ENCODE results near the gene C14orf180.
A peak's percentile ranks its signal among the peaks of the same experiment; 100 is the strongest.

The C14orf180 gene

DNA sequence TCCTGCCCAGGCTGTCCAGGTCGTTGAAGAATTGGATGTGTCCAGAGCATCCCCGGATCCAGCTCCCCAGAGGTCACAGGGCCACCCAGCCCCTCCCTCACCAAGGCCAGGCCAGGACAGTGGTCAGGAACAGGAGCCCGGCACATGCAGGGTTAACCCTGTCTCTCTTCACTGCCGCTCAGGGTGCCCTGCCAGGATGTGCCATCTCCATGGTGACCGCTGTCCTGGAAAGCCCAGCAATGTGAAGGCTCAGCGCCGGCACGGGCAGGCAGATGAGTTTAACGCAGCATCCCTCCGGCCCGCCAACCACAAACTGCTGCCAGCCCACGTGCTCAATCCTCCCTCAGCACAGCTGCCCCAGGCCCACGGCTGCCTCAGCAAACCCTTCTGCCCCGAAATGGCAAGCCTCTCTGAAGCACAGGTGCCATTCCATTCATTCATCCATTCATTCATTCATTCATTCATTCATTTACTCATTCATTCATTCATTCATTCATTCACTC lies 20.6 kb downstream of the C14orf180 start:
- TF ChIP-seq, protein P1, sequence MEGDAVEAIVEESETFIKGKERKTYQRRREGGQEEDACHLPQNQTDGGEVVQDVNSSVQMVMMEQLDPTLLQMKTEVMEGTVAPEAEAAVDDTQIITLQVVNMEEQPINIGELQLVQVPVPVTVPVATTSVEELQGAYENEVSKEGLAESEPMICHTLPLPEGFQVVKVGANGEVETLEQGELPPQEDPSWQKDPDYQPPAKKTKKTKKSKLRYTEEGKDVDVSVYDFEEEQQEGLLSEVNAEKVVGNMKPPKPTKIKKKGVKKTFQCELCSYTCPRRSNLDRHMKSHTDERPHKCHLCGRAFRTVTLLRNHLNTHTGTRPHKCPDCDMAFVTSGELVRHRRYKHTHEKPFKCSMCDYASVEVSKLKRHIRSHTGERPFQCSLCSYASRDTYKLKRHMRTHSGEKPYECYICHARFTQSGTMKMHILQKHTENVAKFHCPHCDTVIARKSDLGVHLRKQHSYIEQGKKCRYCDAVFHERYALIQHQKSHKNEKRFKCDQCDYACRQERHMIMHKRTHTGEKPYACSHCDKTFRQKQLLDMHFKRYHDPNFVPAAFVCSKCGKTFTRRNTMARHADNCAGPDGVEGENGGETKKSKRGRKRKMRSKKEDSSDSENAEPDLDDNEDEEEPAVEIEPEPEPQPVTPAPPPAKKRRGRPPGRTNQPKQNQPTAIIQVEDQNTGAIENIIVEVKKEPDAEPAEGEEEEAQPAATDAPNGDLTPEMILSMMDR (IDR thresholded peaks at IDR 0.05; ENCODE audit: low read depth, low read length) = no peak
- DNase-seq (ENCODE audit: low read depth in 2 of 2) = no peak
- H3K4me3 ChIP-seq (replicated peaks in 1 of 2; ENCODE audit: low read depth in 2 of 2, low read length in 2 of 2) = no peak overlapping the region

DNA sequence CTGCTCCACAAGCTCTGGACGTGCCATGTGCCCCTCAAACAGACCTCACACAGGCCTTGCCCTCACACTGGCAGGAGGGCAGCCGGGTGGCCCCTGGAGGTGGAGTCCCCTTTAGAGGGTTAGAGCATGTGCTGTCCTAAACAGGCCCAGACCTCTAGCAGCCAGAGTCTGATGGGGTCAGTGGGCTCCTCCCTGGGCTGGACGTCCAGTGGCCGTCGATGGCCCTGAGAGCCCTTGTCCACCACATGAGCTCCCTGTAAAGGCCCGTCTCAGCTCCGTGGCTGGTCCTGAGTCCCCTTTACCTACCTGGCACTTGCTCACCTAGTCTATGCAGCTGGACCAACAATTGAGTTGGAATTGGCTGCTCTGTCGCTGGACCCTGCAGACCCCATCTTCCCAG lies 21.2 kb downstream of the C14orf180 start:
- no peak for DNase-seq (ENCODE audit: low read depth in 2 of 2)
- TF ChIP-seq, protein P1 (IDR thresholded peaks at IDR 0.05; ENCODE audit: low read depth, low read length) = no peak
- no peak overlapping the region for H3K4me3 ChIP-seq (replicated peaks in 1 of 2; ENCODE audit: low read depth in 2 of 2, low read length in 2 of 2)

DNA sequence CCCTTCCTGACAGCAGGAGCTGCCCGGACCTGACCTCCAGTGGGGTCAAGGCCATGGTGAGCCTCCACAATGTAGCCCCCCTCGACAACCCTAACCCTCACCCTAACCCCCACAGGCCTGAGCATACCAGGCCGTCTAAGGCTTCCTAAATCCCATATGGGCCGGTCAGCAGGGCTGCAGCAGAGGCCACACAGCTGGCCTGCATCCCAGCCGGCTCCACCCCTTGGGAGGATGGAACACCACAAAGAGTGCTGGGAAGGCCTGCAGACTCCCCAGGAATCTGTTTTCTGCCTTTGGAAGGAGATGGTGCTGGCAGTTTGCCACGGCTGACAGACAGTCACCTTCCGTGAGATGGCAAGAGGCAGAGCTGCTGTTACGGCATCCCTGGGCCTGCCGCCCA lies 22.2 kb downstream of the C14orf180 start:
- TF ChIP-seq, protein P1 (IDR thresholded peaks at IDR 0.05; ENCODE audit: low read depth, low read length) = no peak
- peak in 1 of 2 donors; percentile 14 for DNase-seq (ENCODE audit: low read depth in 2 of 2)
- H3K4me3 ChIP-seq (replicated peaks in 1 of 2; ENCODE audit: low read depth in 2 of 2, low read length in 2 of 2) = no peak overlapping the region

DNA sequence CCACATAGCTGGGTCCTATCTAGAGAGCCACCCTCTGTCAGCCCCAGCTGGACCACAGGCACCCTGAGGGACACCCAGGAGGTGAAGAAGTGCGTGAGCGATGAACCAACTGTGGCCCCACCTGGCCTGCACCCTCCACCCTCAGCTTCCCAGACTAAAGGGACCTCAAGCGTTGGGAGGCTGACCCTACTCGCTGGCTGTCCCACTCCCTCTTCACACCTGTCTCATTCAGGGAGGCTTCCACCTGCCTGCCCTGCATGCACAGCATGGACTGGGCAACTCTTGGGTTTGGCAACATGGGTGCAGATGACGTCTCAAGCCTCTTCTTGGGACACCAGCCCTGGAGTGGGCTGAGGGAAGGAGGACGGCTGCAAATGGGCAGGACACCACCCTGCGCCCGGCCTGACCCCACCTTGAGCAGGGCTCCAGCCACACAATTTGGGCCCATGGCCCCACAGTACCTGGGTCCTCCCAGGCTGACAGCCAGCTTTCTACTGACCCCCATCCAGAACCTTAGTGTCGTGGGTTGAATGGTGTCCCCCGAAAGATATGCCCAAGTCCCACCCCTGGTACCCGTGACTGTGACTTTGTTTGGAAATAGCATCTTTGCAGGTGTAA lies 22.9 kb downstream of the C14orf180 start:
- TF ChIP-seq, protein P1 (IDR thresholded peaks at IDR 0.05; ENCODE audit: low read depth, low read length) = no peak
- no peak overlapping the region for H3K4me3 ChIP-seq (replicated peaks in 1 of 2; ENCODE audit: low read depth in 2 of 2, low read length in 2 of 2)
- no peak for DNase-seq (ENCODE audit: low read depth in 2 of 2)

DNA sequence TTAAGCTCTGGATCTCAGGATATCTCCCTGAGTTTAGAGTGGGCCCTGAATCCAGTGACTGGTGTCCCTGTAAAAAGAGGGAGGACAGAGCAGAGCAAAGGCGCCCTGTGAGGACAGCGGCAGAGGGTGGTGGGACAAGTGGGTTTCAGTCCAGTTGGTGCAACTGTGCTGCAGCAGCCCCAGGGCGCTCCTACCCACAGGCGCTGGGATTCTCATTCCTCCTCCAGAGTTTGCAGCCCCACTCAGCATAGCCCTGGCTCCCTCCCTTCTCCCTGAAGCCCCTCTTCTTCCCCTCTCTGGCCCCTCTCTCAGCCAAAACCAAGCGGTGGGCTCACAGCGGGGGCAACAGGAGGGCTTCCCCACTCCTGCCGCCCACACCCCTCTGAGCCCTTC lies 23.4 kb downstream of the C14orf180 start:
- TF ChIP-seq, protein P1 (IDR thresholded peaks at IDR 0.05; ENCODE audit: low read depth, low read length) = no peak
- no peak for DNase-seq (ENCODE audit: low read depth in 2 of 2)
- no peak overlapping the region for H3K4me3 ChIP-seq (replicated peaks in 1 of 2; ENCODE audit: low read depth in 2 of 2, low read length in 2 of 2)

DNA sequence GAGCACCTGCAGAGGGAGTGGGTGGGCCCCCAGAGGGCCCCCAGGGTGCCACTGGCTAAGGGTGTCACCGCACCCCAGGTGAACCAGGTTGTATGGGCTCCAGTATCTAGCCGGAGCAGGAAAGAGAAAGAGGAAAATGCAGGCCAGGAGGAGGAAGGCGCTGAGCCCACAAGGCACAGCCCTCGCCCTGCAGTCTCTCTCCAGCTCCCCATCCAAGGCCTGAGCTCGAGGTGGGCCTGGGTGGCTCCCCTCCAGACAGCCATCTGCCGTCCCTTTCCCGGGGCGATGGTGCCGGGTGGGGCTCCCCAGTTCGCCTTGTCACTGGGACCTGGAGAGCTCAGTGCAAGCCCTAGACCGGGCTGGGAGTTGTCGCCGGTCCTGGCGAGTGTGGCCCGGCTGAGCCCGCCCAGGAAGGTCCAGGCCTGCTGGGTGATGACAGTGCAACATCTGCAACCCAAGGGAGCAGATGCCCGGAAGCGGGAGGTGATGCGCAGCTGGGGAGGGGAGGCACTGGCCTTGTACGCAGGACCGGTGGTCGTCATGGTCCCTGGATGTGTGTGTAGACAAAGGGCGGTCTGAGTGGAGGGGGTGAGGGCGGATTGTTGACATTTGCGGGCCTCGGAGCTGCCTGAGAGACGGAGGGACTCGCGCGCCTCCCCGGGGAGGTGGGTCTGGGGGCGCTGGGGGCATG lies 24.3 kb downstream of the C14orf180 start:
- TF ChIP-seq, protein P1 (IDR thresholded peaks at IDR 0.05; ENCODE audit: low read depth, low read length) = no peak
- no peak overlapping the region for H3K4me3 ChIP-seq (replicated peaks in 1 of 2; ENCODE audit: low read depth in 2 of 2, low read length in 2 of 2)

More for the DNA sequence above, 24.3 kb downstream of the C14orf180 start:
- no peak for DNase-seq (ENCODE audit: low read depth in 2 of 2)

All from cardiac fibroblast (primary cell).